ENCODE data around the gene TRPV4. TPM values are rescaled to one million over a fixed set of nuclear protein-coding genes. Genes with fewer than 3 reads are reported as not detected.
A peak's percentile ranks its signal among the peaks of the same experiment; 100 is the strongest.

Gene TRPV4
- total RNA-seq, 2 experiments from 2014 or later, result not detected

DNA sequence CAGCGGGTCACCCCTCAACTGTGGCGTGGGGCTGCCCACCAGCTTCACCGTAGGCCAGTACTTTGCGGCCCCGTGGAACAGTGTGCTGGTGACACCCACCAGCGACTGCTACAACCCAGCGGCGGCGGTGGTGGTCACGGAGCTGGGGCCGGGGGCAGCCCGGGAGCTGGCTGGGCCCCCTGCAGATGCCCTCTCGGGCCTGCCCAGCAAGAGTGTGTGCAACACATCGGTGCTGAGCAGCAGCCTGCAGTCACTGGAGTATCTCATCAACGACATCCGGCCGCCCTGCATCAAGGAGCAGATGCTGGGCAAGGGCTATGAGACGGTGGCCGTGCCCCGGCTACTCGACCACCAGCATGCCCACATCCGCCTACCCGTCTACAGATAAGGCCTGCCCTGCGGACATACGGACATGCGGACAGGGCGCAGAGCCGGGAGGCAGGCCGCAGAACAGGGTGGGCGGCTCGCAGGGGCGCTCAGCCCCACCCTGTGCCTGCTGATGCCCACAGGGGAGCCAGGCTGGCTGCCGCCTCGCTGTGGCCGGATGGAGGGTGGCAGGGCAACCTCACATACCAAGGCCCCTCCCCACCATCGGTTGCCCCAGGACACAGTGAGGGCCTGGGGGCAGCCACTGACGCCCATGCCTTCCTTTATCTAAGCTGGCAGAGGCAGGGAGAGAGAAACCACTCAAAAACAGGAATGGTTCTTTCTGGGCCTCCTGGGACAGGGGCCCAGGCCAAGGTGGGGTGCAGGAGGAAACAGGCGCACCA is 64.1 kb downstream of the TRPV4 start:
- no peaks in the 10 kb centered on the region for H3K4me1 Mint-ChIP-seq (ENCODE audit: low read depth)
- intact Hi-C loops (cut with DNase I, micrococcal nuclease), result no loop called here
- ATAC-seq (ENCODE audit: poor library complexity), result no peak
- no peak overlapping the region for H3K4me3 Mint-ChIP-seq
- H3K9me3 Mint-ChIP-seq, result no peaks in the 10 kb centered on the region
- CTCF ChIA-PET, result no interaction called here
- H3K27me3 ChIP-seq (ENCODE audit: control insufficient read depth in 1 of 2, insufficient read depth in 2 of 2, low read length in 2 of 2), result no peaks in the 10 kb centered on the region
- DNase-seq, result peak in 1 of 14 experiments; percentile 29
- H3K27ac ChIP-seq (ENCODE audit: low read depth in 1 of 2, low read length in 2 of 2), result no peak overlapping the region
- no peak overlapping the region for H3K4me3 ChIP-seq (ENCODE audit: low read length)
- no peaks in the 10 kb centered on the region for H3K9me3 ChIP-seq (ENCODE audit: control insufficient read depth in 1 of 2, insufficient read depth in 1 of 2, low read length in 2 of 2)
- TF ChIP-seq, protein P1, sequence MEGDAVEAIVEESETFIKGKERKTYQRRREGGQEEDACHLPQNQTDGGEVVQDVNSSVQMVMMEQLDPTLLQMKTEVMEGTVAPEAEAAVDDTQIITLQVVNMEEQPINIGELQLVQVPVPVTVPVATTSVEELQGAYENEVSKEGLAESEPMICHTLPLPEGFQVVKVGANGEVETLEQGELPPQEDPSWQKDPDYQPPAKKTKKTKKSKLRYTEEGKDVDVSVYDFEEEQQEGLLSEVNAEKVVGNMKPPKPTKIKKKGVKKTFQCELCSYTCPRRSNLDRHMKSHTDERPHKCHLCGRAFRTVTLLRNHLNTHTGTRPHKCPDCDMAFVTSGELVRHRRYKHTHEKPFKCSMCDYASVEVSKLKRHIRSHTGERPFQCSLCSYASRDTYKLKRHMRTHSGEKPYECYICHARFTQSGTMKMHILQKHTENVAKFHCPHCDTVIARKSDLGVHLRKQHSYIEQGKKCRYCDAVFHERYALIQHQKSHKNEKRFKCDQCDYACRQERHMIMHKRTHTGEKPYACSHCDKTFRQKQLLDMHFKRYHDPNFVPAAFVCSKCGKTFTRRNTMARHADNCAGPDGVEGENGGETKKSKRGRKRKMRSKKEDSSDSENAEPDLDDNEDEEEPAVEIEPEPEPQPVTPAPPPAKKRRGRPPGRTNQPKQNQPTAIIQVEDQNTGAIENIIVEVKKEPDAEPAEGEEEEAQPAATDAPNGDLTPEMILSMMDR (IDR thresholded peaks at IDR 0.05), result no peak
- peaks cover 3% of the 10 kb centered on the region for H3K4me1 ChIP-seq (ENCODE audit: insufficient read depth, low read length)
- no peaks in the 10 kb centered on the region for H3K36me3 ChIP-seq (ENCODE audit: insufficient read depth, low read length)
- H3K27me3 Mint-ChIP-seq, result no peaks in the 10 kb centered on the region
- no peaks in the 10 kb centered on the region for H3K36me3 Mint-ChIP-seq (ENCODE audit: low read depth)
- POLR2A ChIA-PET, result no interaction called here
- no peak overlapping the region for H3K27ac Mint-ChIP-seq

DNA sequence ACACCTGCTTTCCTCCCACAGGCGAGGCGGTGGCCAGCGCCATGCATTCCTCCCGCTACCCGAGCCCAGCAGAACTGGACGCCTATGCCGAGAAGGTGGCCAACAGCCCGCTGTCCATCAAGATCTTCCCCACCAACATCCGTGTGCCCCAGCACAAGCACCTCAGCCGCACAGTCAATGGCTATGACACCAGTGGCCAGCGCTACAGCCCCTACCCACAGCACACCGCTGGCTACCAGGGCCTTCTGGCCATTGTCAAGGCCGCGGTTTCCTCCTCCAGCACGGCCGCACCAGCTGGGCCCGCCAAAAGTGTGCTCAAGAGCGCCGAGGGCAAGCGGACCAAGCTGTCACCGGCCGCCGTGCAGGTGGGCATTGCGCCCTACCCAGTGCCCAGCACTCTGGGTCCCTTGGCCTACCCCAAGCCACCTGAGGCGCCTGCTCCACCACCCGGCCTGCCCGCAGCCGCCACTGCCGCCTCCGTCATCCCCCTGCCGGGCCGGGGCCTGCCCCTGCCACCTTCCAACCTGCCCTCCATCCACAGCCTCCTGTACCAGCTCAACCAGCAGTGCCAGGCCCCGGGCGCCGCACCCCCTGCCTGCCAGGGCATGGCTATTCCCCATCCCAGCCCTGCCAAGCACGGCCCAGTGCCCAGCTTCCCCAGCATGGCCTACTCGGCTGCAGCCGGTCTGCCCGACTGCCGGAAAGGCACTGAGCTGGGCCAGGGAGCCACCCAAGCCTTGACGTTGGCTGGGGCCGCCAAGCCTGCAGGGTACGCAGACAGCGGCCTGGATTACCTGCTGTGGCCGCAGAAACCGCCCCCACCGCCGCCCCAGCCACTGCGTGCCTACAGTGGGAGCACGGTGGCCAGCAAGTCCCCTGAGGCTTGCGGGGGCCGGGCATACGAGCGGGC is 65.0 kb downstream of the TRPV4 start:
- ATAC-seq (ENCODE audit: poor library complexity) (no peak), DNase-seq (peak in 1 of 14 experiments; percentile 31)
- no peak overlapping the region for H3K27ac ChIP-seq (ENCODE audit: low read depth in 1 of 2, low read length in 2 of 2)
- no peaks in the 10 kb centered on the region for H3K9me3 Mint-ChIP-seq
- no peaks in the 10 kb centered on the region for H3K4me1 ChIP-seq (ENCODE audit: insufficient read depth, low read length)
- no peaks in the 10 kb centered on the region for H3K27me3 ChIP-seq (ENCODE audit: control insufficient read depth in 1 of 2, insufficient read depth in 2 of 2, low read length in 2 of 2)
- H3K4me1 Mint-ChIP-seq (ENCODE audit: low read depth), result no peaks in the 10 kb centered on the region
- H3K4me3 Mint-ChIP-seq, result no peak overlapping the region
- intact Hi-C loops (cut with DNase I, micrococcal nuclease), result no loop called here
- H3K36me3 ChIP-seq (ENCODE audit: insufficient read depth, low read length), result no peaks in the 10 kb centered on the region
- ChIA-PET CTCF (no interaction called here), POLR2A (no interaction called here)
- no peaks in the 10 kb centered on the region for H3K36me3 Mint-ChIP-seq (ENCODE audit: low read depth)
- H3K27ac Mint-ChIP-seq, result no peak overlapping the region
- TF ChIP-seq, protein P1 (IDR thresholded peaks at IDR 0.05), result no peak
- H3K27me3 Mint-ChIP-seq, result no peaks in the 10 kb centered on the region
- H3K9me3 ChIP-seq (ENCODE audit: control insufficient read depth in 1 of 2, insufficient read depth in 1 of 2, low read length in 2 of 2), result peaks cover 0 to 2% of the 10 kb centered on the region in 2 experiments
- no peak overlapping the region for H3K4me3 ChIP-seq (ENCODE audit: low read length)

DNA sequence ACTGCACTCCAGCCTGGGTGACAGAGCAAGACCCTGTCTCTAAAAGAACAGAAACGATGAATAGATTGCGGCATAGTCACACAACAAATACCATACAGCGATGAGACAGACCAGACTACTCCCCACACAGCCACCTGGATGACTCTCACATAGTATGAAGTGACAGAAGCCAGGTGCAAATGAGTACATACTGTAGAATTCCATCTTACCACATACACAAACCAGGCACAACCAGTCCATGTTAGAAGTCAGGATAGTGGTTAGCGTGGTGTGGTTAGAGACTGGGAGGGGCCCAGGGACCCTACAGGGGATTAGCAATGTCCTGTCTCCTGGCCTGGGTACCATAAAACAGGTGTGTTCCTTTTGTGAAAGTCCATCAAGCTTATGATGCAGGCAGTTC is 65.7 kb downstream of the TRPV4 start:
- TF ChIP-seq, protein P1 (IDR thresholded peaks at IDR 0.05), result no peak
- Mint-ChIP-seq H3K27me3 (no peaks in the 10 kb centered on the region), H3K9me3 (no peaks in the 10 kb centered on the region), H3K4me1 (ENCODE audit: low read depth) (no peaks in the 10 kb centered on the region), H3K27ac (no peak overlapping the region), H3K36me3 (ENCODE audit: low read depth) (no peaks in the 10 kb centered on the region), H3K4me3 (no peak overlapping the region)
- intact Hi-C loops (cut with DNase I, micrococcal nuclease), result no loop called here
- Histone ChIP-seq H3K27ac (ENCODE audit: low read depth in 1 of 2, low read length in 2 of 2) (no peak overlapping the region), H3K27me3 (ENCODE audit: control insufficient read depth in 1 of 2, insufficient read depth in 2 of 2, low read length in 2 of 2) (no peaks in the 10 kb centered on the region), H3K36me3 (ENCODE audit: insufficient read depth, low read length) (no peaks in the 10 kb centered on the region), H3K4me1 (ENCODE audit: insufficient read depth, low read length) (no peaks in the 10 kb centered on the region), H3K9me3 (ENCODE audit: control insufficient read depth in 1 of 2, insufficient read depth in 1 of 2, low read length in 2 of 2) (peaks cover 0 to 10% of the 10 kb centered on the region in 2 experiments), H3K4me3 (ENCODE audit: low read length) (no peak overlapping the region)
- POLR2A ChIA-PET, result no interaction called here
- ATAC-seq (ENCODE audit: poor library complexity) (no peak), DNase-seq (peak in 1 of 14 experiments; percentile 8)
- CTCF ChIA-PET, result interaction anchor here (1.3 kb wide), 1 partner anchor 8 kb away, joined by 3 read pairs; no protein-coding TSS in a partner anchor

All from CD4-positive, alpha-beta T cell (primary cell).